ENCODE measurements around the gene CYSRT1.

DNA sequence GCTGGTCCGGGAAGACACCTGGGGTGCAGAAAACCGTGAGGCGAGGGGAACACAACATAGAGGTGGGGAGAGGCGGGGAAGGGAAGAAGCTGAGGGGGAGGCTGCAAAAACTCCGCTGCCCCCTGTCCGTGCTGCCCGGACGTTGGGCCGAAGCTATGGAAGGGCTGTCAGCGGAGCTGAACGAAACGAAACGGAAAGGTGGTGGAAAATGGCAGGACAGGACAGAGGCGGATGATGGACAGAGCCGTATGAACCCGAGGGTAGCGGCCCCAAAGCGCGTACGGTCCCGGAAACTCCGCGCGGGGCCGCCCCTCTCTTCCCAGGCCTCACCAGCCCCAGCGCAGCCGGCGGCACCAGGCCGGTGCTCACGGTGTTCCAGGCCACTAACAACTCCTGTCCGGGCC, 36.9 kb upstream of the CYSRT1 start:
- TF ChIP-seq CTCF (conservative IDR thresholded peaks at IDR 0.05; ENCODE audit: low read depth, low read length): no peak
- TF ChIP-seq EZH2phosphoT487 (IDR thresholded peaks at IDR 0.05; ENCODE audit: borderline replicate concordance, low read length): no peak
